ENCODE results near the gene AHDC1. TPM values are rescaled to one million over a fixed set of nuclear protein-coding genes. Genes with fewer than 3 reads are reported as not detected.

Gene AHDC1
- total RNA-seq, 4 donors from 2014 or later = 7.5 to 12.9 (median 8.2) TPM

- DNase-seq (ENCODE audit: low spot score) (no peak), ATAC-seq (ENCODE audit: low FRiP score) (no peak)
- TF ChIP-seq, protein P1, sequence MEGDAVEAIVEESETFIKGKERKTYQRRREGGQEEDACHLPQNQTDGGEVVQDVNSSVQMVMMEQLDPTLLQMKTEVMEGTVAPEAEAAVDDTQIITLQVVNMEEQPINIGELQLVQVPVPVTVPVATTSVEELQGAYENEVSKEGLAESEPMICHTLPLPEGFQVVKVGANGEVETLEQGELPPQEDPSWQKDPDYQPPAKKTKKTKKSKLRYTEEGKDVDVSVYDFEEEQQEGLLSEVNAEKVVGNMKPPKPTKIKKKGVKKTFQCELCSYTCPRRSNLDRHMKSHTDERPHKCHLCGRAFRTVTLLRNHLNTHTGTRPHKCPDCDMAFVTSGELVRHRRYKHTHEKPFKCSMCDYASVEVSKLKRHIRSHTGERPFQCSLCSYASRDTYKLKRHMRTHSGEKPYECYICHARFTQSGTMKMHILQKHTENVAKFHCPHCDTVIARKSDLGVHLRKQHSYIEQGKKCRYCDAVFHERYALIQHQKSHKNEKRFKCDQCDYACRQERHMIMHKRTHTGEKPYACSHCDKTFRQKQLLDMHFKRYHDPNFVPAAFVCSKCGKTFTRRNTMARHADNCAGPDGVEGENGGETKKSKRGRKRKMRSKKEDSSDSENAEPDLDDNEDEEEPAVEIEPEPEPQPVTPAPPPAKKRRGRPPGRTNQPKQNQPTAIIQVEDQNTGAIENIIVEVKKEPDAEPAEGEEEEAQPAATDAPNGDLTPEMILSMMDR (IDR thresholded peaks at IDR 0.05) = no peak
Measured at GRCh38 chr1:27592232-27592930, 11.6 kb downstream of the AHDC1 start.

DNA sequence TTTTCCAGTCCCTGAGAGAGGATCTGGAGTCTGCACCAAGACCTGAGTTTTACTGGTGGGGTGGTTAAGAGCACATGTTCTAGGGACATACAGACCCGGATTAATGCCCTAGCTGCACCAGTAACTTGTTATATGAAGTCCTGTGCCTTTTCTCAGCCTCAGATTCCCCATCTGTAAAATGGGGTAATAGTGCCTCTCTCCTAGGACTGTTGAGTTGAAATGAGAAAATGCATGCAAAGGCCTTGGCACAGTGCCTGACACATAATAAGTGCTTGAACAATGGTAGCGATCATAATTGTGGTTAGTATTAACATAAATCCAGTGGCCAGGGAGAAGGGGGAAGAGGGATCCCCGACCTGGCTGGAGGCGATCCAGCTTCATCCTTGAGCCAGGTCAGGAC, 12.3 kb downstream of the AHDC1 start:
- TF ChIP-seq, protein P1 (IDR thresholded peaks at IDR 0.05) = no peak
- ATAC-seq (ENCODE audit: low FRiP score) (no peak), DNase-seq (ENCODE audit: low spot score) (no peak)

- TF ChIP-seq, protein P1 (IDR thresholded peaks at IDR 0.05) = no peak
- DNase-seq (ENCODE audit: low spot score) (no peak), ATAC-seq (ENCODE audit: low FRiP score) (no peak)
Measured at GRCh38 chr1:27590917-27591508, 12.9 kb downstream of the AHDC1 start.

- TF ChIP-seq, protein P1 (IDR thresholded peaks at IDR 0.05) = no peak
- DNase-seq (ENCODE audit: low spot score) (no peak), ATAC-seq (ENCODE audit: low FRiP score) (peak; percentile 27)
Measured at GRCh38 chr1:27589841-27590426, 14.0 kb downstream of the AHDC1 start.

- DNase-seq (ENCODE audit: low spot score) = no peak
- ATAC-seq (ENCODE audit: low FRiP score) = no peak
- TF ChIP-seq, protein P1 (IDR thresholded peaks at IDR 0.05) = no peak
Measured at GRCh38 chr1:27589441-27589840, 14.5 kb downstream of the AHDC1 start.

GRCh38 chr1:27588256-27589232, 15.4 kb downstream of the AHDC1 start:
- ATAC-seq (ENCODE audit: low FRiP score) (peak; percentile 26), DNase-seq (ENCODE audit: low spot score) (no peak)
- TF ChIP-seq, protein P1 (IDR thresholded peaks at IDR 0.05) = no peak
